Astrocyte (in vitro differentiated cells and primary cell): Measurements from ENCODE around the gene NCF2. TPM values are rescaled to one million over a fixed set of nuclear protein-coding genes. Genes with fewer than 3 reads are reported as not detected.

Source experiments
- DNase-seq: peaks from one replicate; pipeline ENCODE4 v3.0.0-alpha.2; 2010; ENCODE audit warnings: low read depth
- FAIRE-seq: peaks from 2 replicates; lab custom pipeline; 2011; peaks lifted over from hg19 to GRCh38; lab: Jason Lieb, UNC
- H2AFZ ChIP-seq: 2 replicates; pipeline ENCODE4 v1.6.0; 2012; ENCODE audit warnings: low read depth, low read length, inconsistent platforms
- H3K27ac ChIP-seq: 2 replicates; pipeline ENCODE4 v1.5.1; 2011; ENCODE audit warnings: low read depth, low read length, inconsistent platforms
- H3K27me3 ChIP-seq: 2 replicates; pipeline ENCODE4 v1.6.0; 2011; ENCODE audit warnings: low read length, inconsistent platforms; ENCODE audit not compliant: insufficient read depth
- H3K36me3 ChIP-seq: 2 replicates; pipeline ENCODE4 v1.5.1; 2011; ENCODE audit warnings: low read length, inconsistent platforms; ENCODE audit not compliant: insufficient read depth
- H3K4me1 ChIP-seq: 2 replicates; pipeline ENCODE4 v1.5.1; 2011; ENCODE audit warnings: low read length, inconsistent platforms; ENCODE audit not compliant: insufficient read depth
- H3K4me2 ChIP-seq: 2 replicates; pipeline ENCODE4 v1.6.0; 2012; ENCODE audit warnings: low read length, inconsistent platforms
- H3K4me3 ChIP-seq: 2 replicates; pipeline ENCODE4 v1.5.1; 2011; ENCODE audit warnings: low read depth, mild to moderate bottlenecking, low read length, inconsistent platforms; ENCODE audit not compliant: insufficient read depth
- H3K79me2 ChIP-seq: 2 replicates; pipeline ENCODE4 v1.6.0; 2012; ENCODE audit warnings: mild to moderate bottlenecking, low read length, inconsistent platforms; ENCODE audit not compliant: insufficient read depth
- H3K9ac ChIP-seq: 2 replicates; pipeline ENCODE4 v1.6.0; 2012; ENCODE audit warnings: mild to moderate bottlenecking, low read length, inconsistent platforms
- H3K9me3 ChIP-seq: 2 replicates; pipeline ENCODE4 v1.5.1; 2012; ENCODE audit warnings: low read depth, mild to moderate bottlenecking, low read length, inconsistent platforms; ENCODE audit not compliant: insufficient read depth
- H4K20me1 ChIP-seq: 2 replicates; pipeline ENCODE4 v1.6.0; 2012; ENCODE audit warnings: low read length, inconsistent platforms; ENCODE audit not compliant: insufficient read depth
- H3K27ac Mint-ChIP-seq: one replicate; pipeline ENCODE4 v1.8.0; 2021; ENCODE audit warnings: mild to moderate bottlenecking, mixed read lengths; ENCODE audit not compliant: unreplicated experiment
- H3K27me3 Mint-ChIP-seq: one replicate; pipeline ENCODE4 v1.8.0; 2021; ENCODE audit warnings: low read depth, mixed read lengths; ENCODE audit not compliant: unreplicated experiment
- H3K36me3 Mint-ChIP-seq: one replicate; pipeline ENCODE4 v1.8.0; 2021; ENCODE audit warnings: low read depth, mixed read lengths; ENCODE audit not compliant: unreplicated experiment
- H3K4me1 Mint-ChIP-seq: one replicate; pipeline ENCODE4 v1.8.0; 2021; ENCODE audit warnings: low read depth, mixed read lengths; ENCODE audit not compliant: unreplicated experiment
- H3K4me3 Mint-ChIP-seq: one replicate; pipeline ENCODE4 v1.8.0; 2021; ENCODE audit warnings: mild to moderate bottlenecking, moderate library complexity, mixed read lengths; ENCODE audit not compliant: unreplicated experiment
- H3K9me3 Mint-ChIP-seq: one replicate; pipeline ENCODE4 v1.8.0; 2021; ENCODE audit warnings: mild to moderate bottlenecking, mixed read lengths; ENCODE audit not compliant: unreplicated experiment
- EZH2 ChIP-seq: IDR thresholded peaks from 2 replicates; pipeline ENCODE4 v1.6.1; 2012; ENCODE audit warnings: mild to moderate bottlenecking, low read length, inconsistent platforms; ENCODE audit not compliant: insufficient read depth
- total RNA-seq: library from RNA; stranded (reverse); gene quantifications from 2 replicates; pipeline ENCODE4 v1.2.1, GENCODE V29; 2021
- TF ChIP-seq, protein P1 (sequence below): IDR thresholded peaks from 2 replicates; pipeline ENCODE4 v1.5.1; 2011; ENCODE audit warnings: low read depth, mild to moderate bottlenecking, inconsistent platforms, low read length, moderate library complexity; ENCODE audit not compliant: insufficient read depth

Gene NCF2
- total RNA-seq, 1 donor from 2014 or later: 4.3 TPM

DNA sequence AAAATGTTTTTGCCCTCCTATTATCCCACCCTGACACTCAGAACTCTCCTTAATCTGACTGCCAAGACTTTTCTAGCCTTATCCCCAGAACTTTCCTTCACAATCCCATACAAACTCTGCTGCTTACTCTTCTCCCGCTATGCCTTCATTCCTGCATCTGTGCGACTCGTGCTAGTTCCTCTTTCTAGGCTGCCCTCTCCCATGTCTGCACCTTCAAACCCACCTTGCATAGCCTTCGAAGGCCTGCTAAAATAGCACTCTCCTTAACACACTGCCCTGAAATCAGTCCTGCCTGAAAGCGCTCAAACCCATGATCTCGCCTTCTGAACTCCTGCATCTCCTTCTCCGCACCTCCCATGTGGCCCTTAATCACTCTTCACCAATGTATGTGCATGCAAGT is 2.5 kb upstream of the NCF2 start:
- no peaks in the 10 kb centered on the region for H3K36me3 Mint-ChIP-seq
- no peaks in the 10 kb centered on the region for H3K27me3 Mint-ChIP-seq
- DNase-seq: no peak
- H3K4me3 Mint-ChIP-seq: no peak overlapping the region
- no peaks in the 10 kb centered on the region for H4K20me1 ChIP-seq
- peak overlapping the region; percentile 48 for H3K27ac Mint-ChIP-seq
- H3K4me2 ChIP-seq: no peak overlapping the region
- H3K36me3 ChIP-seq: no peaks in the 10 kb centered on the region
- no peaks in the 10 kb centered on the region for H3K9me3 Mint-ChIP-seq
- TF ChIP-seq EZH2: no peak
- TF ChIP-seq, protein P1, sequence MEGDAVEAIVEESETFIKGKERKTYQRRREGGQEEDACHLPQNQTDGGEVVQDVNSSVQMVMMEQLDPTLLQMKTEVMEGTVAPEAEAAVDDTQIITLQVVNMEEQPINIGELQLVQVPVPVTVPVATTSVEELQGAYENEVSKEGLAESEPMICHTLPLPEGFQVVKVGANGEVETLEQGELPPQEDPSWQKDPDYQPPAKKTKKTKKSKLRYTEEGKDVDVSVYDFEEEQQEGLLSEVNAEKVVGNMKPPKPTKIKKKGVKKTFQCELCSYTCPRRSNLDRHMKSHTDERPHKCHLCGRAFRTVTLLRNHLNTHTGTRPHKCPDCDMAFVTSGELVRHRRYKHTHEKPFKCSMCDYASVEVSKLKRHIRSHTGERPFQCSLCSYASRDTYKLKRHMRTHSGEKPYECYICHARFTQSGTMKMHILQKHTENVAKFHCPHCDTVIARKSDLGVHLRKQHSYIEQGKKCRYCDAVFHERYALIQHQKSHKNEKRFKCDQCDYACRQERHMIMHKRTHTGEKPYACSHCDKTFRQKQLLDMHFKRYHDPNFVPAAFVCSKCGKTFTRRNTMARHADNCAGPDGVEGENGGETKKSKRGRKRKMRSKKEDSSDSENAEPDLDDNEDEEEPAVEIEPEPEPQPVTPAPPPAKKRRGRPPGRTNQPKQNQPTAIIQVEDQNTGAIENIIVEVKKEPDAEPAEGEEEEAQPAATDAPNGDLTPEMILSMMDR: no peak
- no peaks in the 10 kb centered on the region for H3K79me2 ChIP-seq
- H3K9ac ChIP-seq: no peak overlapping the region
- H3K4me1 Mint-ChIP-seq: no peaks in the 10 kb centered on the region
- no peak overlapping the region for H3K27ac ChIP-seq
- no peak for FAIRE-seq
- H3K9me3 ChIP-seq: no peaks in the 10 kb centered on the region
- H3K4me3 ChIP-seq: no peak overlapping the region
- H3K4me1 ChIP-seq: no peaks in the 10 kb centered on the region
- no peaks in the 10 kb centered on the region for H3K27me3 ChIP-seq
- H2AFZ ChIP-seq: no peak overlapping the region

DNA sequence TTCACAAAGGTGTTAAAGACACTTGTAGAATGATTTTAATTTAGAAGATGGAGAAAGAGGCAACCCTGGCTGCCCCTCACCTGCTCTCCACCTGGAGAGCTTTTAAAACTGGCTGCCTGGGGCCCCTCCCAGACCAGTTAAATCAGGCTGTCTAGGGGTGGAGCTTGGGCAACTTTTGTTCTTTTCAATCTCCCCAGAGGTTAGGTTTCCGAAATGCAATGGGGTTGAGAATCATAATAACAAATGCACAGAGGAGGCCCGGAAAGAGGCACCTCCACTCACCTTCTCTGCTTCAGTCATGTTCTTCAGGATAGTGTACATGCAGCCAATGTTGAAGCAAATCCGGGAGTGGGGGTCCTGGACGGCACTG is 400 bp downstream of the NCF2 start:
- H3K27me3 ChIP-seq: no peaks in the 10 kb centered on the region
- H3K4me3 Mint-ChIP-seq: no peak overlapping the region
- no peaks in the 10 kb centered on the region for H3K27me3 Mint-ChIP-seq
- H3K36me3 ChIP-seq: no peaks in the 10 kb centered on the region
- DNase-seq: no peak
- no peaks in the 10 kb centered on the region for H3K4me1 Mint-ChIP-seq
- no peak overlapping the region for H3K27ac ChIP-seq
- no peaks in the 10 kb centered on the region for H3K9me3 ChIP-seq
- H4K20me1 ChIP-seq: no peaks in the 10 kb centered on the region
- H3K36me3 Mint-ChIP-seq: no peaks in the 10 kb centered on the region
- H3K27ac Mint-ChIP-seq: no peak overlapping the region
- TF ChIP-seq, protein P1: no peak
- no peak for TF ChIP-seq EZH2
- no peaks in the 10 kb centered on the region for H3K79me2 ChIP-seq
- FAIRE-seq: no peak
- no peak overlapping the region for H2AFZ ChIP-seq
- H3K9me3 Mint-ChIP-seq: no peaks in the 10 kb centered on the region
- no peaks in the 10 kb centered on the region for H3K4me1 ChIP-seq
- no peak overlapping the region for H3K4me2 ChIP-seq
- no peak overlapping the region for H3K4me3 ChIP-seq
- no peak overlapping the region for H3K9ac ChIP-seq

DNA sequence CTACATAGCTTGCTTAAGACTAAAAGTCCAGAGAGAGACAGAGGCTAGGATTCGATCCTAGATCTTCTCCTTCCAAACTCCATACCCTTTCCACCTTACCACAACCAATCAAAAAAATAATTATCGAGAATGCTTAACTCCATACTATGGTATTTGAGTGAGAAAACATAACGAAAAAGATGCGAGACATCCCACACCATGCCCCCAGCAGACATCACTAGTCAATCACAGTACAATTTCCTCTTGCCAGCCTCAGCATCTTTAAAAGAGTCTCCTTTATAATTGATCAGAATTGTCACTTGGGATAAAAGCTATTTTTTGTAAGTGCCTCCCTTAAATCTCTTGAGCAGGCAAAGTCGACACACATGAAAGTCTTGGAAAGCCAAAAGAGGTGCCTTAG is 875 bp downstream of the NCF2 start:
- Histone ChIP-seq H3K4me1 (no peaks in the 10 kb centered on the region), H2AFZ (no peak overlapping the region), H3K4me3 (no peak overlapping the region), H3K36me3 (no peaks in the 10 kb centered on the region), H3K4me2 (no peak overlapping the region), H3K27ac (no peak overlapping the region), H3K27me3 (no peaks in the 10 kb centered on the region), H3K9ac (no peak overlapping the region), H3K9me3 (no peaks in the 10 kb centered on the region), H4K20me1 (no peaks in the 10 kb centered on the region), H3K79me2 (no peaks in the 10 kb centered on the region)
- Mint-ChIP-seq H3K36me3 (no peaks in the 10 kb centered on the region), H3K4me3 (no peak overlapping the region), H3K27me3 (no peaks in the 10 kb centered on the region), H3K9me3 (no peaks in the 10 kb centered on the region), H3K4me1 (no peaks in the 10 kb centered on the region), H3K27ac (no peak overlapping the region)
- no peak for FAIRE-seq
- TF ChIP-seq EZH2: no peak
- DNase-seq: no peak
